HG02571 (cell line): ENCODE data around the gene DNAJC6.
"Not testable (repeated sequence)": the region's sequence is repeated elsewhere in the genome, so short reads cannot be mapped to it uniquely, and the experiment has no call there.

ENCODE experiments used
- ATAC-seq: cut with Tn5 transposase; IDR thresholded peaks from one replicate; pipeline ENCODE4 v1.9.1; 2021; ENCODE audit warnings: mild to moderate bottlenecking, moderate library complexity; ENCODE audit not compliant: unreplicated experiment

The DNAJC6 gene

GRCh38 chr1:65309304-65310077 lies at the start of gene DNAJC6:
DNAJC6 (plus strand) TSS chr1:65309543; CDS start chr1:65309746, 203 bp downstream.
- ATAC-seq, result no peak

DNA sequence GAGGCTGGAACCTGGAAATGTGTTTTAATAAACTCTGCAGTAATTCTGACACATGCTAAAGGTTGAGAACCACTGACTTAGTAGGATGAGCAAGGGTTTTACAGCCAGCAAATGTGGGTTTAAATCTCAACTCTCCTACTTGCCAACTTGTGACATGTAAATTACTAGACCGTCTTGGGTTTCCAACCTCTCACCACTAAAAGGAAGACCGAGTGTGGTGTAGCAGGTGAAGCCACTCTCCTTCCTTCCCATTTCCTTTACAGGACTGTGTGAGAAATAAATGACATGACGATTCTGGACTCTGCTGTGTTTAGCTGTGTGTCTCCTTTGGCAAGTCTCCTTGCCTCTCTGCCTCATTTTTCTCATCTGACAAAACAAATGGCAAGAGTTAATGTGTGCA lies 49.5 kb upstream of the DNAJC6 start:
- ATAC-seq, result no peak

GRCh38 chr1:65260851-65261473 lies 48.4 kb upstream of the DNAJC6 start:
- ATAC-seq, result peak; percentile 52

GRCh38 chr1:65263286-65263685 lies 46.1 kb upstream of the DNAJC6 start:
- ATAC-seq, result no peak

DNA sequence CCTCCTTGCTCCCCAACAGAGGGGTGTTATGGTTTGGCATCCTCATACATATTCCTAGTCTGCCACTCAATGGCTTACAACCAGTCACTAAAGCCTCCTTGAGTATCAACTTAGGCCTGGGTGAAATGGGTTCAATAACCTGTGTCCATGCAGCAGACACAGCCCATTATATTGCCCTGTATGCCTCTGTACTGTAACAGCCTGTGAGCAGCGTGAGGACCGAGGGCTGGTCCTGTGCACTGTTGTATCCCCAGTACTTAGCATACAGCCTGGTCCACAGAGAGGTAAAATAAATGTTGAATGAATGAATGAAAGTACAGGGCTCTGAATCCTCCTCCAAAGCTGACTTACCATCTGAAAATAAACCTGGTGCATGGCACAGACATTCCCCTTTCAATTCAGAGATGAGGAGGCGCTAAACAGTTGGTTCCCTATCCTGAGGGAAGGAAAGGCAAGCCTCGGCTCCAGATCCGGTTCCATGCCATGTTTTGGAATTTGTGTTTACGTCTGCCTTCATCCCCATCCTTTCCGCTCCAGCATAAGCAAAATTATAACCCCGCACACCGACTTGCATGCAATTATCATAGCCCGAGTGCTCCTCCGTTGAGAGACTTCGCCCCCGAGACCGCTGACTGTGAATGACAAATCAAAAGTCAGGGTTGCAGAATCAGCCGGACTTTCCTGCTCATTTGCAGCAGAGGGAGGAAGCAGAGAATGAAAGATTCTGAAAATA lies 45.0 kb upstream of the DNAJC6 start:
- no peak for ATAC-seq

GRCh38 chr1:65265296-65265650 lies 44.1 kb upstream of the DNAJC6 start:
- no peak for ATAC-seq

- no peak for ATAC-seq
Observed at GRCh38 chr1:65265651-65266351, 43.5 kb upstream of the DNAJC6 start.

- no peak for ATAC-seq
Observed at GRCh38 chr1:65266476-65266875, 42.9 kb upstream of the DNAJC6 start.

GRCh38 chr1:65267271-65267670 lies 42.1 kb upstream of the DNAJC6 start:
- no peak for ATAC-seq

DNA sequence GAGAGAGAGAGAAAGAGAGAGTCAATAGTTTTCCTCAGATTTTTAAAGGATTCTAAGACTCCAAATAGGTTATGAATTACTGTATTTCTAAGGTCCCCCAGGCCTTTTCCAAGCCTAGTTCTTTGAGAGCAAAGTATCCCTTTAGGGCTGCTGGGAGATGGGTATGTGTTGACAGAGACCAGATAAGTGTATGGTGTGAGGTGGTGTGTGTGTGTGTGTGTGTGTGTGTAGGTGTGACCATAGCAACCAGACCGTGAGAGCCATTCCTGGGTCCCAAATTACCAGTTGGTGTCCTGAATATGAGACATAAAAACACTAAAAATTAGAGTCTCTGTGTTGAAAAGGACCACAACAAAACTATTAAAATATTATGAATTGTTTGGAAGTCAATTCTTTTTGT lies 41.7 kb upstream of the DNAJC6 start:
- no peak for ATAC-seq

DNA sequence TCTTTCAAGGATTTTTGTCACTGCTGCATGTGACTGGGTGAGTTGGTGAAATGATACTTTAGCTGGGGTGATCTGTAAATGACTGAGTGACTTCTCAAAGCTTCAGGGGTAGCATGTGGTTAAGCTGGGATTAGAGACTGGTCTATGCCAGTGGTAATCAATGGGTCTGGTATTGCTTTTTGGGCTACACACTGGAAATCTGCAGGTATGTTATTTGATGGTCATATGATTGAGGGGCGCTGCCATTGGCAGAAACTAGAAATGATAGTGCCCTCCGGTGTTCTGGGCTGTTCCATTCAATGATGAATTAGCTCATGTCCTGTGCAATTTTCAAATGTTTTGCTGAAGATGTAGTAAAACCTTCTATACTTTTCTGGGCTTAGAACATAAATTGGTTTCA lies 39.7 kb upstream of the DNAJC6 start:
- no peak for ATAC-seq

GRCh38 chr1:65276197-65276939 lies 33.0 kb upstream of the DNAJC6 start:
- ATAC-seq, result no peak

DNA sequence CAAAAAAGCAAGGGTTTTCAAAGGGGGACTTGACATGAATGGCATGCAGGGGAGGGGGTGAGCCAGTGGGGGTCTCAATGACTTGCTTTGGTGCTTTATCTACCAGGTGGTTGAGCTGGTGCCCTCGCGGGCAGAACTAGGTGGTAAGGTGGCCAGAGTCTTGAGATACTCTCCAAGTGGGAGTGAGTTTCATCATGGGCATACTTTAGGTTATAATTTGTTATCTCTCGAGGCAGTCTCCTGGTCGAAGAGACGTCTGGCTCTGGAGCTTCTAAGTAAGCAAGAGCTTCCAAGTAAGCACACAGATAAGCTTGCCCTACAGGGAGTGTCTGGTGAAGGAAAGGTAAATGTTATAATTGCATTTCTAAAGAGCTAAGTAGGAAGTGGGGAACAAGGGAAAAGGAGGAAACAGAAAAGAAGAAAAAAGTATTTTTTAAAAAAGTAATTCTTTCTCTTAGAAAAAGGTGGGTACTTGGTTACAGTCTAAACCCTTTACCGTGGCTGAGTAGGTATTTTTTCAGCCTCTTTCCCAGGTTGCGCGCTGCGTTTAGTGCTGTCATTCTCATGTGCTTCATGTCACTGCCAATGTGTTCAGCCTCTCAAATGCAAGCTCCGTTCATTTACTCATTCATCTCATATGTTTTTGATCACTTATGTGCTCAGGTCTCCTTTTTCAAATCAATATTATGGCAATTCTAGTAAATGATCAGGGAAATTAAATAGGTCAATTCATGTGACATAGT lies 31.6 kb upstream of the DNAJC6 start:
- ATAC-seq, result no peak

- ATAC-seq, result no peak
Observed at GRCh38 chr1:65278376-65279069, 30.8 kb upstream of the DNAJC6 start.

DNA sequence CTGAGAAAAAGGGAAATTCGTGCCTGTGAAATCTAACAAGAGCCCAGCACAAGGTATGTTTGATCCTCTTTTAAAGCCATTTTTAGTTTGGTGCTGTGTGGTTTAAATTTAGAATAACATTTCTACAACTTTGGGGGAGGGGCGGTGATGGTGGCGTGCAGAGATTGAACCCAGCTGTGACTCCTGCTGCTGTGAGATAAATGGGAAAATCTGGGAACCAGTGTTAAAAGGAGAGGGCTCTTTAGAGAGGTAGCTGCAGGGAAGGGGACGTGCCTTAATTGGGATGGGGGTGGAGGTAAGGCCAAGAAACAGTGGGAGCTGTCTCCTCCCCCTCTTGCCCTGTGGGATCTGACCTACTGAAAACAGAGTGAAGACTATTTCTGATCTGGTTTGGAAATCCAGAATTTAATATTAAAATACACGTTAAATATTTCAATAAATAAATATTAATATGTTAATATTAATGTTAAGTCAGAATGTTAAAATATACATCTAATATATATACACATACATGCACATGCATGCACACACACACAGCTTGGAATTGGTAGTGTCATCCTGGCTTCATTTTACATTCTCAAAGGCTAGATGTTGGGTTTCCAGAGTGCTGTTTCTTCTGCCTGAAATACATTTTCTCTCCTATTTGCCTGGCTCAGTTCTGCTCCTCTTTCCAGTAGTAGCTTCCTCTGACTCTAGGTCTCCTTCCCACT lies 30.1 kb upstream of the DNAJC6 start:
- no peak for ATAC-seq

- ATAC-seq, result no peak
Observed at GRCh38 chr1:65281846-65282245, 27.5 kb upstream of the DNAJC6 start.

DNA sequence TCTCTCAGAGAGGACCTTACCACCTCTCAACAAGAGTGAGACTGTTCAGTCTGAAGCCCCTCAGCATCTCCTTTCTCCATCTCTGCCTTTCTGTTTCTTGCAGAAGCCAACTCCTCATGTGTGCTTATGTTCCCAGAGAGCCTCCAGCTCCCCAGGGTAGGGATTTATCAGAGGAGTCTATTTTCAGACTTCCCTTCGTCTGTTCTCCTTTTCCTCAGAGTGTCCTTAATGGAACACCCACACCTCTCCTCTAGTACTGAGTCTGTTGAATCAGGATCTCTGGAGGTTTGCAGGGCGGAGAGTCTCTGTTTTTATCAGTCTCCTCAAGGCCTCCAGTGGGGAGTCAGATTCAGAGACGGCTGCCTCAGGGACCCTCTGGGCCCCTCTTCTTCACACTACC lies 25.1 kb upstream of the DNAJC6 start:
- ATAC-seq, result no peak

DNA sequence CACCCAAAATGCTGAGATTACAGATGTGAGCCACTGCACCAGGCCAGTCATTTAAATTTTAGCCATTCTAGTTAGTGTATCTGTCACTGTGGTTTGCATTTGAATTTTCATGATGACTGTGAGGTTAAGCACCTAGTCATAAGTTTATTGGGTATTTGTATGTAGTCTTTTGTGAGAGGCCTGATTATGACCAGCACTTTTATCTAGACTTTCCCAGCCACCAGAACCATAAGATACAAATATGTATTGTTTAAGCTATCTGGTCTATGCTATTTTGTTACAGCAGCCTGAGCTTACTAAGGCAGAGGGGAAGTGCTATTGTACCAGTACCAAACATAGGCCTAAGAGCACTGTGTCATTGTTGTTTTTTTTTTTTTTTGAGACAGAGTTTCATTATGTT lies 19.9 kb upstream of the DNAJC6 start:
- ATAC-seq, result peak; percentile 70

DNA sequence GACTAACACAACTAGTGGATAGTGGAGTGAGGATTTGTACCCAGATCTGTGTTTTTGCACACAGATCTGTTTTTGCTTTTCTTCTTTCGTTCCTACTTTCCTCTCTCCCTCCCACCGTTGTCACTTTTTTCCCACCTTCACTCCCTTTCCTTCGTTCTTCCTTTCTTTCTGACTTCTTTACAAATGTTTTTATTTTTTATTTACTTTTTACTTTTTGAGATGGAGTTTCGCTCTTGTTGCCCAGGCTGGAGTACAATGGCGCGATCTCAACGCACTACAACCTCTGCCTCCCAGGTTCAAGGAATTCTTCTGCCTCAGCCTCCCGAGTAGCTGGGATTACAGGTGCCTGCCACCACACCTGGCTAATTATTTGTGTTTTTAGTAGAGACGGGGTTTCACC lies 17.5 kb upstream of the DNAJC6 start:
- not testable (repeated sequence) for ATAC-seq
